Activated naive CD4-positive, alpha-beta T cell treated with anti-CD3 and anti-CD28 coated beads for 36 hours (primary cell): ENCODE data around the gene ELF4. TPM values are rescaled to one million over a fixed set of nuclear protein-coding genes. Genes with fewer than 3 reads are reported as not detected.

Source experiments
- CTCF ChIA-PET: fragments of 350-600 bp; sonication (Branson Sonifier 250); formaldehyde crosslinking; loops from one replicate; lab custom pipeline; 2021; ENCODE audit warnings: antibody characterized with exemption; lab: Charles Lee
- DNase-seq: peaks from one replicate; pipeline ENCODE4 v3.0.0-alpha.2; 2020
- H3K27ac Mint-ChIP-seq: one replicate; pipeline ENCODE4 v1.8.0; 2021; ENCODE audit warnings: mild to moderate bottlenecking, mixed read lengths
- H3K27me3 Mint-ChIP-seq: one replicate; pipeline ENCODE4 v1.8.0; 2021; ENCODE audit warnings: low read depth, mixed read lengths
- H3K36me3 Mint-ChIP-seq: one replicate; pipeline ENCODE4 v1.8.0; 2021; ENCODE audit warnings: low read depth, mixed read lengths
- H3K4me1 Mint-ChIP-seq: one replicate; pipeline ENCODE4 v1.8.0; 2021; ENCODE audit warnings: low read depth, mixed read lengths
- H3K4me3 Mint-ChIP-seq: one replicate; pipeline ENCODE4 v1.8.0; 2021; ENCODE audit warnings: mild to moderate bottlenecking, moderate library complexity, mixed read lengths
- H3K9me3 Mint-ChIP-seq: one replicate; pipeline ENCODE4 v1.8.0; 2021; ENCODE audit warnings: mixed read lengths
- intact Hi-C: fragments of 100-400 bp; cut with micrococcal nuclease; formaldehyde crosslinking; loops from one replicate; pipeline ENCODE4 v1.15.1; 2023
- total RNA-seq, 2 experiments: library from RNA; stranded (reverse); gene quantifications; one replicate each; pipeline ENCODE4 v1.2.3, GENCODE V29; 2021

ELF4 gene
- total RNA-seq, 2 experiments from 2014 or later: 15.8 to 16.5 TPM

DNA sequence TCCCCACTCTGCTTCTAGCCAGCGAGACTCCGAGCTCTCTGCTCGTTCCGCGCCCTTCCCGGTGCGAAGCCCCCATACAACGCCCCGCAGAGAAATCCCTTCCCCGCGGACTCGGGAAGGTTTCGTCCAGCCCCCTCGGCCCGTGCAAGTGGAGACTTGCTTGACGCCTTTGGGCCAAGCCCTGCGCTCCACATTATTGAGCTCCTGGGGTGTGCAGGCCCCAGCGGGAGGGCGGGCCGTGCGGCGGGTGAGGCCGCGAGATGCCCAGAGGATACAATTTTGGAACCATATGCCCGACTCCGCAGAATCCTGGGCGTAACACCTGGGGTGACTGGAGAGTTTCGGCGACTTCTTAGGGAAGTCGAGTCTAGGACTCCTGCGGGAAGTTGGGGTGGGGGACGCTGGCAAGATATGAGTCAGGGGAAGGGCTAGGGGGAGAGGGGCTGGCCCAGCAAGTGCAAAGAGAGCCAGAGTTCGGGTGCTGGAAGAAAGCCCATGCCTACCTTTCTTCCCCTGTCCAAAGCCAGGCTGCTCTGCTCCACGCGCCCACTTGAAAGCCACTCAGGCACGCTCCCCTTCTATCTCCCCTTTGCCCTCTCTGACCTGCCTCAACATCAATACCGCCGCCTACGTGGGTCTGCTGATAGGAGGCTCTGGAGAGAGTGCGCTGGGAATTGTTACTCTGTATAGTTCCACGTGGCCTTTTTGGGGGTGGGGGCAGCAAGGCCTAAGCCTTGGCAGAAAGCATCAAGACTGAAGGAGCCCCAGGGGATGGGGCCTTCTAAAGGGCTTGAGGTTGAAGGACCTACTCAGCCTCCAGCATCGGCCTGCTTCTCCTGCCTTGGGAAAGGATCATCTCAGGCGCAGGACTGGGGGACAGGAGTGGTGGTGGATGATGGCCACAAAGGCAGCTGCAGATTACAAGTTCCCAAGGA is 1.2 kb upstream of the ELF4 start:
- CTCF ChIA-PET: interaction anchor here (3.4 kb wide), 1 partner anchor 31 kb away, joined by 20 read pairs; no protein-coding TSS in a partner anchor
- H3K9me3 Mint-ChIP-seq: no peaks in the 10 kb centered on the region
- no peak overlapping the region for H3K27ac Mint-ChIP-seq
- H3K27me3 Mint-ChIP-seq: no peaks in the 10 kb centered on the region
- no peaks in the 10 kb centered on the region for H3K36me3 Mint-ChIP-seq
- intact Hi-C loops: no loop called here
- no peak for DNase-seq
- H3K4me1 Mint-ChIP-seq: peaks cover 28% of the 10 kb centered on the region
- peak overlapping the region; percentile 53 for H3K4me3 Mint-ChIP-seq

DNA sequence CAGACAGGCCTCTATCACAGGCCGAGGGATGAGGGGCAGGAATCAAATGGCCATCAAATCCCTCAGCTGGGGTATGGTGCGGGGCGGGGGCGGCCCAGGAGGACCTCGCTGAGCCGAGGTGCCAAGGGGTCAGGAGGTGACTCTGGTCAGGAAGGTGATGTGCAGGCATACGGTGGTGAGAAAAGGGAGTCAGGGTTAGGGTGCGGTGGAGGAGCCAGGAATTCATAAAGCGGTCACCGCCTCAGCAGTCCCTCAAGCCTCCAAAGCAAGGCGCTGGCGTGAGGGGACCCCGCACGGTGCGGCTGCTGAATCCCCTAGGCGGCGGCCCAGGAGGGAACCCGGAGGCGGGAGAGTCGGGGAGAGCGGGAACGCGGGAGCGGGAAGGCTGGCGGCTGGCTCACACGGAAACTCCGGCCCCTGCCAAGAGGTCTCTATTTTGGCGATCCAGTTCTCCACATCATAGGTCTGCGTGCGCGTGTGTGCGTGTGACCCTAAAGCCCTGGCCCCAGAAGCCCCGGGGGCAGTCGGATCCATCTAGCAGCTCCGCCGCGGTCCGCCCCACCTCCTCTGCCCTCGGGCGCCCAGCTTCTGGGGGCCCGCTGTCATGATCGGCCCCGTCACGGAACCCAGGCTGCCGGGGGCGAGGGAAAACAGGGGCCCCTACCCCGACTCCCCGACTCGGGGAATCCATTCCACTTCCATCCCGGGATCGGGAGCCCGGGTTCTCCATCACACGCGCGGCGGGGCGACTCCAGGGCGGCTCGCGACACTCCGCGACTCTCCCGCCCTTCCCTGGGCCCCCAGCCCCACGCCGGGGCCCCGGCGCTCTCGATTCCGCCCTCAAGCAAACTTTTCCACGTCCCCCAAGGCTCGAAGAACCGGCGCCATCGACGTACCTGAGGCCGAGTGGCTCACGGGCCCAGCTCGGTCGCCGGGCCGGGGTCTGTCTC is 593 bp downstream of the ELF4 start:
- peaks cover 41% of the 10 kb centered on the region for H3K4me1 Mint-ChIP-seq
- H3K4me3 Mint-ChIP-seq: peak overlapping the region; percentile 87
- peaks cover 1% of the 10 kb centered on the region for H3K36me3 Mint-ChIP-seq
- no peaks in the 10 kb centered on the region for H3K27me3 Mint-ChIP-seq
- CTCF ChIA-PET: interaction anchor here (0.7 to 3.4 kb wide), 5 partner anchors 10 to 29 kb away, joined by 3 to 20 read pairs (median 4); no protein-coding TSS in a partner anchor
- H3K27ac Mint-ChIP-seq: peak overlapping the region; percentile 87
- intact Hi-C loops: loop anchor here (1.0 to 2.0 kb wide), 6 partner anchors 11 to 230 kb away; partner anchors contain the start of gene SLC25A14
- no peaks in the 10 kb centered on the region for H3K9me3 Mint-ChIP-seq
- no peak for DNase-seq

DNA sequence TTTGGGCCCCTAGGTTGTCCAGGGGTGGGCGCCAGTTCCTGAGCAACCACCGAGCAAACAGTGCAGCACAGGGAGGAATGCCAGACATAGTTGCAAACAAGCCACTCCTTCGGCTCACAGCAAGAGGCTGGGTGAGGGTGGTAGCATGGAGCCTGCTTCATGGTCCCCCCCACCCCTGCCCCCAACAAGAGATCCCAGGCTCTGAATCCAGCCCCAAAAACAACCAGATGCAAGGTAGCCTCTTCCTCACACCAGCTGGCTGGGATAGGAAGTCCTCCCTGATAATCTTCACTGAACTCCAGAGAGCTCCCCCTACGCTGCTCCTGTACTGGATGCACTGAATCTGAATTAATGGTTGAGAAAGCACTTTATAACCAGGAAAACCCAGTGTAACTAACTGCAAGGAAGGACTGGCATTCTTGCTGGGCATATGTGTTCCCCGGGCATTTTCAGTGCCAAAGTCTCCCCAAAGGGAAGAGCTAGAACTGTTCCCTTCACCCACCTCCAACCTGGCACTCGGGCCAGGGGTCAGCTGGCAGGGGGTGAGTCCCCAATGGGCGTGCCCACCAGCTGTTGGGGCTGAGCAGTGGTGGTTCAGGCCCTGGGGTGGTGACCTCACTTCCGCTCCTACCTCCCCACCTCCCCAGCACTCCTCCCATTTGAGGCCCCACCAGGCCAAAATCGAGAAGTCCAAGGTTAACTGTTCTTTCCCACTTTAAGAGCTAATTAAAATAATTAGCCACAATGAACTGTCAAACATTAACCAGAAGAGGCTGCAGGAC is 1.5 kb downstream of the ELF4 start:
- H3K4me1 Mint-ChIP-seq: peaks cover 41% of the 10 kb centered on the region
- peak overlapping the region; percentile 87 for H3K4me3 Mint-ChIP-seq

DNA sequence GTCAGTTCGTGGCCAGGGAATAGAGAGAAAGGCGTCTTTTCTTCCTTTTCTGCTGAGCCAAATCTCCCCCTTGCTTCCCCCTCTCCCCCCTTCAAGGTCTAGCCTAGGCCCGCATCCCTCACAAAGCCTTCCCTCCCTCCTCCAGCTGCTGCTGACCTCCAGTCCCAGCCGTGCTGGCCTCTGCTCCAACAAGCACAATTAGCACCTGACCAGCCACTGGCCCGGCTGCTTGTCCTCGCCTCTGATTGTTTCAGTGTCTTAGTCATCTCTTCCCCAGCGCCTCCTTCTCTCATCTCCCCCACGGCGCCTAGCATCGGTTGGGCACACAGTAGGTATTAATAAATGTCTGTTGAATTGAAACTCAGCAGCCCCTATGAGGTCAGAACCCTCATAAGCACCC is 4.2 kb downstream of the ELF4 start:
- intact Hi-C loops: no loop called here
- Mint-ChIP-seq H3K9me3 (no peaks in the 10 kb centered on the region), H3K4me3 (no peak overlapping the region), H3K27me3 (no peaks in the 10 kb centered on the region), H3K27ac (no peak overlapping the region), H3K4me1 (peaks cover 54% of the 10 kb centered on the region), H3K36me3 (peaks cover 1% of the 10 kb centered on the region)
- CTCF ChIA-PET: interaction anchor here (1.0 kb wide), 1 partner anchor 11 kb away, joined by 3 read pairs; no protein-coding TSS in a partner anchor
- no peak for DNase-seq

More for the DNA sequence above, 1.5 kb downstream of the ELF4 start:
- peak; percentile 59 for DNase-seq
- CTCF ChIA-PET: interaction anchor here (0.7 to 3.4 kb wide), 4 partner anchors 11 to 28 kb away, joined by 3 to 20 read pairs (median 6); no protein-coding TSS in a partner anchor
- H3K9me3 Mint-ChIP-seq: no peaks in the 10 kb centered on the region
- H3K27ac Mint-ChIP-seq: peak overlapping the region; percentile 87
- peaks cover 1% of the 10 kb centered on the region for H3K36me3 Mint-ChIP-seq
- intact Hi-C loops: loop anchor here (1.0 to 2.0 kb wide), 4 partner anchors 11 to 64 kb away; no protein-coding TSS in a partner anchor
- no peaks in the 10 kb centered on the region for H3K27me3 Mint-ChIP-seq

DNA sequence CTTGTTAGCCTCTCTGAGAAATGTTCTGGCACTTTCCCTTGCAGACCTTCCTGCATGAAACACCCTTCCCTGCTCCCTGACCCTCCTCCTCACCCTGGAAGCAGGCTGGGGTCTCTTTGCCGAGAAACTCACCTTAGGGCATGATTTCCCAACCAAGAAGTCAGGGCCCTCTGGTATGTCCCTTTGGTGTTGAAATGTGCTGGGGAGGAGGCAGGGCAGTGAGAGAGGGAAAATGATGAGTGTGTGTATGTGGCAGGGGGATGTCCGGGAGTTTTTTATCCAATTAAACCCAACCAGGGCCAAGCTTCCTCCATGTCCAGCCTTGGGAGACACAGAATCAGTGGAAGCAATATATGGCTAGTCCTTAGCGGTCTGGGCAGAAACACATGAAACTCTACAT is 5.1 kb downstream of the ELF4 start:
- no peak for DNase-seq
- H3K4me1 Mint-ChIP-seq: peaks cover 62% of the 10 kb centered on the region
- no peaks in the 10 kb centered on the region for H3K27me3 Mint-ChIP-seq
- CTCF ChIA-PET: interaction anchor here (1.0 kb wide), 1 partner anchor 179 kb away, joined by 3 read pairs; no protein-coding TSS in a partner anchor
- no peak overlapping the region for H3K4me3 Mint-ChIP-seq
- intact Hi-C loops: no loop called here
- H3K36me3 Mint-ChIP-seq: peaks cover 2% of the 10 kb centered on the region
- H3K9me3 Mint-ChIP-seq: no peaks in the 10 kb centered on the region
- H3K27ac Mint-ChIP-seq: no peak overlapping the region

DNA sequence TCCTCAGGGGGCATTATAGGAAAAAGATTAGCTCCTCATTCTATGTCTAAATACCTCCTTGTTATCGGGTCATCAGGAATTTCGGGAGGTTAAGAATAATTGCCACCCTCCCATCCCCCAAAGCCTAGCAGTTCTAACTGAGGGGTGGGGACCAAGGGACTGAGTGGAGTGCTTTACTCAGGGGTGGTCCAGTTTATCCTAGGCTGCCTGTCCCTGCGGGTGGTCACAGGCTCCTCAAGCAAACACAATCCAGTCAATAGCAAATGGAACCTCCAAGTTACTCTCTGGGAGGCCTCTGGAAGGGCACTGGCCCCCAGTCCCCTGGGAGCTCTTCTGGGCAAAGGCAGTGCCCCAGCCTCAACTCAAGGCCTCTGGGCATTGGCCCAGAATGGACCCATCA is 6.7 kb downstream of the ELF4 start:
- CTCF ChIA-PET: interaction anchor here (0.5 kb wide), 1 partner anchor 16 kb away, joined by 4 read pairs; no protein-coding TSS in a partner anchor
- peaks cover 68% of the 10 kb centered on the region for H3K4me1 Mint-ChIP-seq
- H3K4me3 Mint-ChIP-seq: no peak overlapping the region
- no peak overlapping the region for H3K27ac Mint-ChIP-seq
- intact Hi-C loops: no loop called here
- H3K27me3 Mint-ChIP-seq: no peaks in the 10 kb centered on the region
- no peaks in the 10 kb centered on the region for H3K9me3 Mint-ChIP-seq
- H3K36me3 Mint-ChIP-seq: peaks cover 2% of the 10 kb centered on the region
- no peak for DNase-seq

DNA sequence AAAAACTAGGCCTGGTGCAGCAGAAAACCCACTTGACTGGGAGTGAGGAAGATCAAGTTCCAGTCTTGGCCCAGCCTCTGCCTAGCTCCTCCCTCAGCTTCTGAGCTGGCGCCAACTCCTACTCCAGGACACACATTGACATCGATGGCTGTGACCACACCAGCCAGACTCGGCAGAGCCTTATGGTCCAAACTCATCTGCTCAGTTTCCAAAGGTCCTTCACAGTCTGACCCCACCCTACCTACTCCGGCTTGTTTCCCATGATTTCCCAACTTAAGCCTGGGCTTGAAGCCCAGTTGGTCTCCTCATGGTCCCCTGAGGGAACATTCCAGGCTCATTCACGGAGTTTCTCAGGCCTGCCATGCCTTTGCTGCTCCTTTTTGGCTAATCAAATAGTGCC is 10.1 kb downstream of the ELF4 start:
- Mint-ChIP-seq H3K4me3 (no peak overlapping the region), H3K27ac (no peak overlapping the region), H3K9me3 (no peaks in the 10 kb centered on the region), H3K4me1 (peaks cover 62% of the 10 kb centered on the region), H3K27me3 (no peaks in the 10 kb centered on the region), H3K36me3 (peaks cover 1% of the 10 kb centered on the region)
- CTCF ChIA-PET: interaction anchor here (1.0 kb wide), 1 partner anchor 20 kb away, joined by 3 read pairs; no protein-coding TSS in a partner anchor
- no peak for DNase-seq
- intact Hi-C loops: no loop called here

DNA sequence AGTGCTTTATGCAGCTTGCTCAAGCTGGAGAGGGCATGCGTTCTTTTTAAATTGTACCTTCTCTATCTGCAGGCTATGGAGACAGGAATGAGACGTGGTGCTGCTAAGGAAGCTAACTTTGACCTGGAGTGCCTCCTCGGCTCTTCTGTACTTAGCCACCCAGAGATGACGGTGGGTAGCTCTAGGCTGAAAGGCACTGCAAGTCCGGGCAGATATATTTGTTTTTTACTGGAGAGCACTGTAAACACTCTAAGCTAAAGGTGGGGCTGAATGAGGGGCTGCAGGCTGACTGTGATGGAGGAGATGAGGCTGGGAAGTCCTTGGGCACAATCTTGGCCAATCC is 12.1 kb downstream of the ELF4 start:
- CTCF ChIA-PET: interaction anchor here (1.0 to 2.9 kb wide), 2 partner anchors 11 to 18 kb away, joined by 4 to 12 read pairs; no protein-coding TSS in a partner anchor
- no peak for DNase-seq
- intact Hi-C loops: loop anchor here (1.0 kb wide), 1 partner anchor 11 kb away; no protein-coding TSS in a partner anchor
- Mint-ChIP-seq H3K36me3 (peaks cover 1% of the 10 kb centered on the region), H3K4me1 (peaks cover 65% of the 10 kb centered on the region), H3K27ac (peak overlapping the region; percentile 54), H3K27me3 (no peaks in the 10 kb centered on the region), H3K9me3 (no peaks in the 10 kb centered on the region), H3K4me3 (no peak overlapping the region)

DNA sequence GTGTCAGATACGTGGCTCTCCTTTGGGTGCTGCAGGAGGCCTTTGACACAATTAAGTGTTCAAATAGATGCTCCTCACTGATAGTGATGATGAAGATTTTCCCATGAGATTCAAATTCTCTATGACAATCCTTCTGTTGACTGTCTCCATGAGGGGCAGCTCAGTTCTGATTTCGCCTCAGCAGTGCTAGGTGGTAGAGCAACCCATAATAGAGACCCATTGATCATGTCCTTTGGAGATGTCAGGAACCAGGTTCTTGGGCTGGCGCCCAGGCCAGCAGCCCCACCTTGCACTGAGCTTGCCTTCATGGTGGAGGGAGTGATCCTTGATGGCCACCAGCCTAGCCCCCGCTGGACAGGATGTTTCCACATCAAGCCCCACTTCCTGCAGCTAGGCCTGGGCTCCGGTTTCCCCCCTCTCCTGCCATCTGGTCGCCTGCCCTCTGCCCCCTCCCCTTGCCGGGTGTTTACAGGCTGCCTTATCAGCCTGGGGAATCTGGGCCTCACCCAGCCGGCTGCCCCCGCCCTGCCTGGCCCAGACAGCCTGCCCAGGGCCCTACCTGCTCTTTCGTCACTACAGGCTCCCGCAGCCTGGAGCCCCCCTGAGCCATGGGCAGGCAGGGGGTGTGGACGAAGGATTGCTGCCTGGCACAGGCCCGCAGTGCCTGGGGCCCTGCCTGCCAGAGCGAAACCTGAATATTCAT is 12.6 kb downstream of the ELF4 start:
- DNase-seq: peak; percentile 11
- CTCF ChIA-PET: interaction anchor here (1.0 to 2.9 kb wide), 2 partner anchors 12 to 17 kb away, joined by 4 to 12 read pairs; no protein-coding TSS in a partner anchor

DNA sequence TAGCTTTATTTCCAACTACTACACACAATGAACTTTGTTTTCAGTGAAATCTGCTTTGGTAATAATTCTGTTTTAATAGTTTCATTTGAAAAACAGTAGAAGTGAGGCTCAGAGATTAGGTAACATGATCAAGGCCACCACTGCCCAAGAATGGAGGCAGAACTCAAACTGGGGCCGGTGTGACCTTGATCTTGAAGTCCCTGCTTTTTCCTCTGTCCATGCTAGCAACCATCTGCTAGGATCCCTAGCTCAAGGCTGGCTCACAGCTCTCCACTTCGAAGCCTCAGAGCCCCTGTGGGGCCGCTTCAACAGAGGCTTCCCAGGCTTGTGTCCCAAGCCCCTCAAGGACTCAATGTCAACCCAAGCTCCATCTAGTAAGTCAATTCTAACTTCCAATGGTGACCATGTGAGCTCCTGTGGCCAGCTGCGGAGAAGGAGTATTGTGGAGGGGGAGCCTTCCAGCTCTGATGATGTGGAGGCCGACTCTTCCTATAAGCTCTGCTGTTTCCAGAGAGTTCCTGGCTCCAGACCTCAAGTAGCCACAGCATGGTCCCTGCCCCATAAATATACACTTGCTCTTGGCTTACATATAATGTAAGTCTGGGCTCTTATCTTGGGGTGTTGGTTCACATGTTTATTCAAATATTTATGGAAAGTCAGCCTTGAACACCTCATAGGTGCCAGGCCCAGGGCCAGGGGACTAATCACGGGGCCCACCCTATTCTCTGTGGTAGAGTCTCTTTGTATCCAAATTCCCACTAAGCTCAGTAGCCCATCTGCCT is 14.9 kb downstream of the ELF4 start:
- Mint-ChIP-seq H3K4me1 (peaks cover 67% of the 10 kb centered on the region), H3K9me3 (no peaks in the 10 kb centered on the region), H3K27me3 (no peaks in the 10 kb centered on the region), H3K4me3 (no peak overlapping the region), H3K36me3 (peaks cover 1% of the 10 kb centered on the region), H3K27ac (peak overlapping the region; percentile 41)
- no peak for DNase-seq
- intact Hi-C loops: no loop called here
- CTCF ChIA-PET: interaction anchor here (0.6 to 1.0 kb wide), 2 partner anchors 97 to 172 kb away, joined by 3 read pairs; no protein-coding TSS in a partner anchor

More for the DNA sequence above, 12.6 kb downstream of the ELF4 start:
- Mint-ChIP-seq H3K27ac (peak overlapping the region; percentile 54), H3K36me3 (peaks cover 1% of the 10 kb centered on the region), H3K4me1 (peaks cover 66% of the 10 kb centered on the region), H3K27me3 (no peaks in the 10 kb centered on the region), H3K9me3 (no peaks in the 10 kb centered on the region), H3K4me3 (no peak overlapping the region)
- intact Hi-C loops: loop anchor here (1.0 kb wide), 1 partner anchor 12 kb away; no protein-coding TSS in a partner anchor
